Mucosa of stomach (tissue), 1 donor: Measurements from ENCODE around the gene POFUT2.

Source experiments
- H3K27me3 ChIP-seq: one replicate; pipeline ENCODE4 v1.7.0; 2013; ENCODE audit warnings: mild to moderate bottlenecking, low read length; ENCODE audit not compliant: control insufficient read depth, insufficient read depth
- H3K36me3 ChIP-seq: one replicate; pipeline ENCODE4 v1.7.0; 2013; ENCODE audit warnings: low read length; ENCODE audit not compliant: control insufficient read depth, insufficient read depth
- H3K4me1 ChIP-seq: one replicate; pipeline ENCODE4 v1.7.0; 2013; ENCODE audit warnings: mild to moderate bottlenecking, low read length; ENCODE audit not compliant: control insufficient read depth, insufficient read depth
- H3K4me3 ChIP-seq: one replicate; pipeline ENCODE4 v1.7.0; 2013; ENCODE audit warnings: low read length
- H3K9ac ChIP-seq: one replicate; pipeline ENCODE4 v1.7.0; 2013; ENCODE audit warnings: mild to moderate bottlenecking, low read length, moderate library complexity
- H3K9me3 ChIP-seq: one replicate; pipeline ENCODE4 v1.7.0; 2013; ENCODE audit warnings: mild to moderate bottlenecking, low read length, moderate library complexity; ENCODE audit not compliant: control insufficient read depth
- donor health status: Pancreatic carcinoma.

The POFUT2 gene

GRCh38 chr21:45228656-45229240 lies 58.9 kb downstream of the POFUT2 start:
- no peak overlapping the region for H3K9ac ChIP-seq

GRCh38 chr21:45228171-45228641 lies 59.5 kb downstream of the POFUT2 start:
- Histone ChIP-seq H3K9ac (no peak overlapping the region), H3K27me3 (peaks cover 3% of the 10 kb centered on the region), H3K9me3 (no peaks in the 10 kb centered on the region), H3K4me1 (no peaks in the 10 kb centered on the region), H3K36me3 (no peaks in the 10 kb centered on the region), H3K4me3 (no peak overlapping the region)

More at GRCh38 chr21:45228656-45229240, 58.9 kb downstream of the POFUT2 start:
- H3K9me3 ChIP-seq: no peaks in the 10 kb centered on the region
- H3K27me3 ChIP-seq: peaks cover 3% of the 10 kb centered on the region
- no peaks in the 10 kb centered on the region for H3K36me3 ChIP-seq
- no peak overlapping the region for H3K4me3 ChIP-seq
- H3K4me1 ChIP-seq: no peaks in the 10 kb centered on the region

- peaks cover 3% of the 10 kb centered on the region for H3K27me3 ChIP-seq
- no peaks in the 10 kb centered on the region for H3K9me3 ChIP-seq
- no peak overlapping the region for H3K4me3 ChIP-seq
- H3K4me1 ChIP-seq: no peaks in the 10 kb centered on the region
- H3K36me3 ChIP-seq: no peaks in the 10 kb centered on the region
- H3K9ac ChIP-seq: no peak overlapping the region
Measured at GRCh38 chr21:45227735-45228134, 60.0 kb downstream of the POFUT2 start.

GRCh38 chr21:45226540-45227326 lies 61.0 kb downstream of the POFUT2 start:
- Histone ChIP-seq H3K27me3 (peaks cover 3% of the 10 kb centered on the region), H3K9me3 (no peaks in the 10 kb centered on the region), H3K4me3 (no peak overlapping the region), H3K9ac (no peak overlapping the region), H3K36me3 (no peaks in the 10 kb centered on the region), H3K4me1 (no peaks in the 10 kb centered on the region)

GRCh38 chr21:45225741-45226327 lies 61.9 kb downstream of the POFUT2 start:
- H3K4me1 ChIP-seq: no peaks in the 10 kb centered on the region
- H3K9me3 ChIP-seq: no peaks in the 10 kb centered on the region
- H3K9ac ChIP-seq: no peak overlapping the region
- H3K36me3 ChIP-seq: no peaks in the 10 kb centered on the region
- H3K4me3 ChIP-seq: no peak overlapping the region
- H3K27me3 ChIP-seq: peaks cover 3% of the 10 kb centered on the region

- Histone ChIP-seq H3K9me3 (no peaks in the 10 kb centered on the region), H3K9ac (no peak overlapping the region), H3K36me3 (no peaks in the 10 kb centered on the region), H3K4me3 (no peak overlapping the region), H3K4me1 (no peaks in the 10 kb centered on the region), H3K27me3 (peaks cover 3% of the 10 kb centered on the region)
Measured at GRCh38 chr21:45225041-45225740, 62.5 kb downstream of the POFUT2 start.

- H3K27me3 ChIP-seq: peaks cover 3% of the 10 kb centered on the region
Measured at GRCh38 chr21:45224189-45224938, 63.3 kb downstream of the POFUT2 start.

GRCh38 chr21:45223236-45224185 lies 64.2 kb downstream of the POFUT2 start:
- no peak overlapping the region for H3K9ac ChIP-seq
- no peaks in the 10 kb centered on the region for H3K4me1 ChIP-seq
- no peaks in the 10 kb centered on the region for H3K9me3 ChIP-seq
- H3K36me3 ChIP-seq: no peaks in the 10 kb centered on the region
- peaks cover 3% of the 10 kb centered on the region for H3K27me3 ChIP-seq
- H3K4me3 ChIP-seq: no peak overlapping the region

More at GRCh38 chr21:45224189-45224938, 63.3 kb downstream of the POFUT2 start:
- Histone ChIP-seq H3K9me3 (no peaks in the 10 kb centered on the region), H3K4me1 (no peaks in the 10 kb centered on the region), H3K9ac (no peak overlapping the region), H3K36me3 (no peaks in the 10 kb centered on the region), H3K4me3 (no peak overlapping the region)

GRCh38 chr21:45222001-45222400 lies 65.7 kb downstream of the POFUT2 start:
- H3K9ac ChIP-seq: no peak overlapping the region
- H3K9me3 ChIP-seq: no peaks in the 10 kb centered on the region
- H3K36me3 ChIP-seq: no peaks in the 10 kb centered on the region
- no peaks in the 10 kb centered on the region for H3K4me1 ChIP-seq
- H3K27me3 ChIP-seq: no peaks in the 10 kb centered on the region
- H3K4me3 ChIP-seq: no peak overlapping the region

- Histone ChIP-seq H3K27me3 (no peaks in the 10 kb centered on the region), H3K4me1 (no peaks in the 10 kb centered on the region), H3K36me3 (no peaks in the 10 kb centered on the region), H3K4me3 (no peak overlapping the region), H3K9ac (no peak overlapping the region), H3K9me3 (no peaks in the 10 kb centered on the region)
Measured at GRCh38 chr21:45220714-45221490, 66.8 kb downstream of the POFUT2 start.
